Astrocyte (in vitro differentiated cells and primary cell): ENCODE data around the gene RBM46.

ENCODE experiments used
- EZH2 ChIP-seq: IDR thresholded peaks from 2 replicates; pipeline ENCODE4 v1.6.1; 2012; ENCODE audit warnings: mild to moderate bottlenecking, low read length, inconsistent platforms; ENCODE audit not compliant: insufficient read depth
- TF ChIP-seq, protein P1 (sequence below): IDR thresholded peaks from 2 replicates; pipeline ENCODE4 v1.5.1; 2011; ENCODE audit warnings: low read depth, mild to moderate bottlenecking, inconsistent platforms, low read length, moderate library complexity; ENCODE audit not compliant: insufficient read depth

DNA sequence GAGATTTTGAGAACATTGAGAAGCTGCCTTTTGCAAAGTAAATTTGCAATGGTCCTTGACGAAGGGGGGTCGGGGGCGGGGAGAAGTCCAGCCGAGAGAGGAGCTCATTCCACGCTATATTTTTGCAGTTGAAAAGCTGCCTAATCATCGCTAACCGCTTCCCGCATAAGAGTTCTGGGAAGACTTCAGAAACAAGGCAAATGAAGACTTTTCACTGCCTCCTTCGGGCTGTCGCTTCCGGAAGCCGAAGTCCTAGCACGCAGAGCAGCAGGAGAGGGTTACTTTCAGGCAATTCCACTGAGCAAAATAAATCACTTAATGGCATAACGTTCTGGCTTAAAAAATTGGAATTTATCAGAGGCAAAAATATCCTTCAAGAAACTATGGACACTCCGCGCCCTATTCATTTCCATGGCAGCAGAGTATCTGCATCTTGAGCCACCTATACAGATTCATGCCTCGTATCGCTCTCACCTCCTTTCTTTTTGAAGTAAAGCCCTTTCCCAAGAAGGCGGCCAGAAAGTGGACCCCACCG is 39.9 kb upstream of the RBM46 start:
- no peak for TF ChIP-seq EZH2
- TF ChIP-seq, protein P1, sequence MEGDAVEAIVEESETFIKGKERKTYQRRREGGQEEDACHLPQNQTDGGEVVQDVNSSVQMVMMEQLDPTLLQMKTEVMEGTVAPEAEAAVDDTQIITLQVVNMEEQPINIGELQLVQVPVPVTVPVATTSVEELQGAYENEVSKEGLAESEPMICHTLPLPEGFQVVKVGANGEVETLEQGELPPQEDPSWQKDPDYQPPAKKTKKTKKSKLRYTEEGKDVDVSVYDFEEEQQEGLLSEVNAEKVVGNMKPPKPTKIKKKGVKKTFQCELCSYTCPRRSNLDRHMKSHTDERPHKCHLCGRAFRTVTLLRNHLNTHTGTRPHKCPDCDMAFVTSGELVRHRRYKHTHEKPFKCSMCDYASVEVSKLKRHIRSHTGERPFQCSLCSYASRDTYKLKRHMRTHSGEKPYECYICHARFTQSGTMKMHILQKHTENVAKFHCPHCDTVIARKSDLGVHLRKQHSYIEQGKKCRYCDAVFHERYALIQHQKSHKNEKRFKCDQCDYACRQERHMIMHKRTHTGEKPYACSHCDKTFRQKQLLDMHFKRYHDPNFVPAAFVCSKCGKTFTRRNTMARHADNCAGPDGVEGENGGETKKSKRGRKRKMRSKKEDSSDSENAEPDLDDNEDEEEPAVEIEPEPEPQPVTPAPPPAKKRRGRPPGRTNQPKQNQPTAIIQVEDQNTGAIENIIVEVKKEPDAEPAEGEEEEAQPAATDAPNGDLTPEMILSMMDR = no peak
